GM18520 (cell line): ENCODE measurements around the gene PYCARD.

Experiments used
- ATAC-seq: cut with Tn5 transposase; IDR thresholded peaks from one replicate; pipeline ENCODE4 v1.9.1; 2021; ENCODE audit not compliant: unreplicated experiment

Gene PYCARD

GRCh38 chr16:31167315-31167714 lies 35.2 kb downstream of the PYCARD start:
- no peak for ATAC-seq

GRCh38 chr16:31157136-31157535 lies 45.4 kb downstream of the PYCARD start:
- ATAC-seq: no peak
